Peyer's patch (tissue), 4 donors: ENCODE measurements around the gene LY86.

Experiments
- POLR2A ChIP-seq, 2 donors: fragments of 450-650 bp; IDR thresholded peaks; one replicate each; pipeline ENCODE4 v1.5.1; 2017; ENCODE audit warnings: antibody characterized with exemption in 2 of 2, mild to moderate bottlenecking in 2 of 2, moderate library complexity in 2 of 2
- TF ChIP-seq, protein P1 (sequence below), 6 experiments: fragments of 450-650 bp in 4 of 6; fragments of 200-600 bp in 2 of 6; sonication (generic) in 1 of 6; IDR thresholded peaks; one replicate each; pipeline ENCODE4 v1.5.1; 2017 to 2019; ENCODE audit warnings: antibody characterized with exemption in 6 of 6, mild to moderate bottlenecking in 3 of 6, moderate library complexity in 1 of 6

DNA sequence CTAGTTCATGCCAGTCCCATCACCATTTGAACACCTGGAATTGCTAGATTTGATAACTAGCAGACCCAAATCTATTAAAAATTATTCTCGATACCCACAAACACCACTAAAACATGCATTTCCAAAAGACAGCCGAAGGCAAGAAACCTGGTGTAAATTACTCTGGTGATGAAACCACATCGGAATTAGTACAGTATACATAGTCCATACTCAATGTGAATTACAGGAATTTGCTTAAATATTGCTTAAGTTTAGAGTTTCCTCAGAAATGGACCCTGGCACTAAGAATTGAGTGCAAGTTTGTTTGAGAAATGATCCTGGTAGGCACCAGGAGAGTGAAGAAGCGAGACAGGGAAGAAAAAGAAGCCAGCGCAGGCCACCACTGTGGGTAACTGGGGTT is 13.7 kb downstream of the LY86 start:
- TF ChIP-seq, protein P1, sequence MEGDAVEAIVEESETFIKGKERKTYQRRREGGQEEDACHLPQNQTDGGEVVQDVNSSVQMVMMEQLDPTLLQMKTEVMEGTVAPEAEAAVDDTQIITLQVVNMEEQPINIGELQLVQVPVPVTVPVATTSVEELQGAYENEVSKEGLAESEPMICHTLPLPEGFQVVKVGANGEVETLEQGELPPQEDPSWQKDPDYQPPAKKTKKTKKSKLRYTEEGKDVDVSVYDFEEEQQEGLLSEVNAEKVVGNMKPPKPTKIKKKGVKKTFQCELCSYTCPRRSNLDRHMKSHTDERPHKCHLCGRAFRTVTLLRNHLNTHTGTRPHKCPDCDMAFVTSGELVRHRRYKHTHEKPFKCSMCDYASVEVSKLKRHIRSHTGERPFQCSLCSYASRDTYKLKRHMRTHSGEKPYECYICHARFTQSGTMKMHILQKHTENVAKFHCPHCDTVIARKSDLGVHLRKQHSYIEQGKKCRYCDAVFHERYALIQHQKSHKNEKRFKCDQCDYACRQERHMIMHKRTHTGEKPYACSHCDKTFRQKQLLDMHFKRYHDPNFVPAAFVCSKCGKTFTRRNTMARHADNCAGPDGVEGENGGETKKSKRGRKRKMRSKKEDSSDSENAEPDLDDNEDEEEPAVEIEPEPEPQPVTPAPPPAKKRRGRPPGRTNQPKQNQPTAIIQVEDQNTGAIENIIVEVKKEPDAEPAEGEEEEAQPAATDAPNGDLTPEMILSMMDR (IDR thresholded peaks at IDR 0.05): no peak
- TF ChIP-seq POLR2A (IDR thresholded peaks at IDR 0.05): no peak
